Right atrium auricular region (tissue), 2 donors: Measurements from ENCODE around the gene NRG3. TPM values are rescaled to one million over a fixed set of nuclear protein-coding genes. Genes with fewer than 3 reads are reported as not detected.
"Not testable (repeated sequence)": the region's sequence is repeated elsewhere in the genome, so short reads cannot be mapped to it uniquely, and the experiment has no call there.

Experiments
- DNase-seq: peaks from one replicate; pipeline ENCODE4 v3.0.0-alpha.2; 2019; ENCODE audit warnings: low spot score
- H3K27ac ChIP-seq, 2 donors: fragments of 200-600 bp; sonication (generic); 1 replicate in 1 of 2; 2 replicates in 1 of 2; pipeline ENCODE4 v1.5.1; 2016 to 2019
- H3K27me3 ChIP-seq, 2 donors: fragments of 200-600 bp; sonication (generic); one replicate each; pipeline versions ENCODE4 v1.5.1 to v1.6.0; 2017 to 2019
- H3K36me3 ChIP-seq: fragments of 200-600 bp; sonication (generic); one replicate; pipeline ENCODE4 v1.5.1; 2016
- H3K4me1 ChIP-seq, 2 donors: fragments of 200-600 bp; sonication (generic); one replicate each; pipeline versions ENCODE4 v1.5.1 to v1.6.0; 2017 to 2019
- H3K4me3 ChIP-seq, 2 donors: fragments of 200-600 bp; sonication (generic); 1 replicate in 1 of 2; 2 replicates in 1 of 2; pipeline ENCODE4 v1.5.1; 2017 to 2019; ENCODE audit warnings: mild to moderate bottlenecking in 1 of 2, moderate library complexity in 1 of 2
- H3K9me3 ChIP-seq, 2 donors: fragments of 200-600 bp; sonication (generic); one replicate each; pipeline ENCODE4 v1.5.1; 2019
- total RNA-seq, 2 donors: library from RNA; depleted of rRNA; stranded (reverse); fragments of >200 nt; gene quantifications; one replicate each; pipeline ENCODE4 v1.1.0, GENCODE V29; 2016
- TF ChIP-seq, protein P1 (sequence below), 2 donors: fragments of 200-600 bp; sonication (generic); IDR thresholded peaks; one replicate each; pipeline ENCODE4 v1.5.1; 2019; ENCODE audit warnings: antibody characterized with exemption in 2 of 2

Gene NRG3
- total RNA-seq, 2 donors from 2014 or later, result 0.70 to 1.4 TPM

GRCh38 chr10:82335831-82336230 is 460.8 kb downstream of the NRG3 start:
- Histone ChIP-seq H3K9me3 (no peaks in the 10 kb centered on the region), H3K4me3 (no peak overlapping the region), H3K36me3 (no peaks in the 10 kb centered on the region), H3K27me3 (no peaks in the 10 kb centered on the region), H3K27ac (no peak overlapping the region), H3K4me1 (no peaks in the 10 kb centered on the region)
- no peak for DNase-seq
- TF ChIP-seq, protein P1, sequence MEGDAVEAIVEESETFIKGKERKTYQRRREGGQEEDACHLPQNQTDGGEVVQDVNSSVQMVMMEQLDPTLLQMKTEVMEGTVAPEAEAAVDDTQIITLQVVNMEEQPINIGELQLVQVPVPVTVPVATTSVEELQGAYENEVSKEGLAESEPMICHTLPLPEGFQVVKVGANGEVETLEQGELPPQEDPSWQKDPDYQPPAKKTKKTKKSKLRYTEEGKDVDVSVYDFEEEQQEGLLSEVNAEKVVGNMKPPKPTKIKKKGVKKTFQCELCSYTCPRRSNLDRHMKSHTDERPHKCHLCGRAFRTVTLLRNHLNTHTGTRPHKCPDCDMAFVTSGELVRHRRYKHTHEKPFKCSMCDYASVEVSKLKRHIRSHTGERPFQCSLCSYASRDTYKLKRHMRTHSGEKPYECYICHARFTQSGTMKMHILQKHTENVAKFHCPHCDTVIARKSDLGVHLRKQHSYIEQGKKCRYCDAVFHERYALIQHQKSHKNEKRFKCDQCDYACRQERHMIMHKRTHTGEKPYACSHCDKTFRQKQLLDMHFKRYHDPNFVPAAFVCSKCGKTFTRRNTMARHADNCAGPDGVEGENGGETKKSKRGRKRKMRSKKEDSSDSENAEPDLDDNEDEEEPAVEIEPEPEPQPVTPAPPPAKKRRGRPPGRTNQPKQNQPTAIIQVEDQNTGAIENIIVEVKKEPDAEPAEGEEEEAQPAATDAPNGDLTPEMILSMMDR (IDR thresholded peaks at IDR 0.05), result no peak

DNA sequence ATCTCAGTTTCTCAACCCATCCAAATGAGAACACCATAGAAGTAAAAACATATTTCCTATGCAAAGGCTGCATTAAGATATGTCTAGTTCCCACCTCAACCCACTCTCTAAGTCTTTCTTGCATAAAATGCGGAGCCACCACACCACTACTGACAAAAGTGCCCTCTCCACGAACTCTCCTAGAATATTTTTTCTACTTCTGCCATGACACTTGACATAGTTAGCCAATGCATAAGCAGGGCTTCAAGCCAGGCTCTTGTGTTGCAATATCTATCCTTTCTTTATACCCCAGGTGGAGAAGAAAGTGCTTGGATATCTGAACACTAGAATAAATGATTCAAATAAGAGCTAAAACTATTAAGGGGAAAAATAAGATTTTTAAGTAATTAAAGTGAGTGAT is 465.2 kb downstream of the NRG3 start:
- no peaks in the 10 kb centered on the region for H3K27me3 ChIP-seq
- H3K27ac ChIP-seq, result no peak overlapping the region
- no peaks in the 10 kb centered on the region for H3K9me3 ChIP-seq
- no peak overlapping the region for H3K4me3 ChIP-seq
- no peaks in the 10 kb centered on the region for H3K4me1 ChIP-seq
- no peak for DNase-seq
- TF ChIP-seq, protein P1 (IDR thresholded peaks at IDR 0.05), result no peak
- H3K36me3 ChIP-seq, result no peaks in the 10 kb centered on the region

GRCh38 chr10:82349590-82349989 is 474.6 kb downstream of the NRG3 start:
- not testable (repeated sequence) for H3K27me3 ChIP-seq, DNase-seq, H3K4me3 ChIP-seq, H3K36me3 ChIP-seq, H3K4me1 ChIP-seq, H3K27ac ChIP-seq, H3K9me3 ChIP-seq

DNA sequence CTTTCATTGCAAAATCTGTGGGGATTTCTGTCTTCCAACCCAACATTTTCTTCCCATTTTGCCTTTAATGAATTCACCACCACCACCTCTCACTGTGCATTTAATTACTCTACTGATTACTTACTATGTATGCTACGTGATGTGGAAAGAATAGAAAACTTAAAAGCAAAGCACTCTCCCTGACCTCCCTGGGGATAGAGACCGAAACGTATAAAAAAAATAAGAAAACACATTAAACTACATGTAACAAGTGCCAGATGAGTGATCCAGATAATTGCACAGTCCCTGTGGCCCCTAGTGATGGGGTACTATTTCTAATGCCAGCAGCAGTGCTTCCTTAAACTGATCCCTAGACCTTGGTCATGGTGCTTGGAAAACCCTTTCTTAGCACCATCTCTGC is 478.4 kb downstream of the NRG3 start:
- Histone ChIP-seq H3K36me3 (no peaks in the 10 kb centered on the region), H3K27ac (no peak overlapping the region), H3K9me3 (no peaks in the 10 kb centered on the region), H3K4me1 (no peaks in the 10 kb centered on the region), H3K27me3 (no peaks in the 10 kb centered on the region), H3K4me3 (no peak overlapping the region)
- TF ChIP-seq, protein P1 (IDR thresholded peaks at IDR 0.05), result no peak
- no peak for DNase-seq

DNA sequence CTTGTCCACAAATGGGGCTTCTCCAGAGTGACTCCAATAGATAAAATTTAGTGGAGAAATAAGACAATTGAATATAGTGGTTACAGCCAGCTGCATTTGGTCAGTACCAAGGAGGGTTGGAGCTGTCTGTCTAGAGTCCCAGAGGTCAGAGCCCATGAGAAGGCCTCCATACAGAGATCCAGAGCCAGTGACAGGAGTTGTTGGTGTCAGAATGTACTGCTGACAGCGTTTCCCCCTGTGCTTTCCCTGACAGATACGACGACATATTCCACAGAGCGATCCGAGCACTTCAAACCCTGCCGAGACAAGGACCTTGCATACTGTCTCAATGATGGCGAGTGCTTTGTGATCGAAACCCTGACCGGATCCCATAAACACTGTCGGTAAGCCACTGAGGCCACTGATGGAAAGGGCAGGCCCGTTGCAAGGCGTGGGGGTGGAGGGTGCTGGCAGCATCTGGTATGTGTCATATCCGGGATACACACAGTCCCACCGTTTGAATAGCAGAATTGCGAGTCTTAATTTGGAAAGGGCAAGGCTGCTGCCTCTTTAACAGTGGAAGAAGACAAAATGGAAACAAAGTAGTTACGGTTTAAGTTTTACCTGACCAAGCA is 483.6 kb downstream of the NRG3 start:
- Histone ChIP-seq H3K9me3 (no peaks in the 10 kb centered on the region), H3K4me1 (peaks cover 0 to 14% of the 10 kb centered on the region in 2 donors), H3K27me3 (no peaks in the 10 kb centered on the region), H3K27ac (peak overlapping the region in 1 of 2 donors; percentile 28), H3K36me3 (no peaks in the 10 kb centered on the region), H3K4me3 (peak overlapping the region in 1 of 2 donors; percentile 2)
- peak; percentile 66 for DNase-seq
- TF ChIP-seq, protein P1 (IDR thresholded peaks at IDR 0.05), result no peak

GRCh38 chr10:82361256-82361655 is 486.3 kb downstream of the NRG3 start:
- no peak for DNase-seq
- no peaks in the 10 kb centered on the region for H3K36me3 ChIP-seq
- no peak overlapping the region for H3K4me3 ChIP-seq
- TF ChIP-seq, protein P1 (IDR thresholded peaks at IDR 0.05), result no peak
- no peak overlapping the region for H3K27ac ChIP-seq
- H3K27me3 ChIP-seq, result no peaks in the 10 kb centered on the region
- peaks cover 0 to 14% of the 10 kb centered on the region in 2 donors for H3K4me1 ChIP-seq
- no peaks in the 10 kb centered on the region for H3K9me3 ChIP-seq
